ENCODE measurements around the gene ALKBH2.
A peak's percentile ranks its signal among the peaks of the same experiment; 100 is the strongest.

GRCh38 chr12:109115758-109116610, 22.7 kb upstream of the ALKBH2 start, which contains the start of gene ACACB:
- TF ChIP-seq CTCF (IDR thresholded peaks at IDR 0.05) (no peak), POLR2A (IDR thresholded peaks at IDR 0.05) (peak; percentile 75)
